ENCODE data around the gene XRCC6. TPM values are rescaled to one million over a fixed set of nuclear protein-coding genes. Genes with fewer than 3 reads are reported as not detected.

XRCC6 gene
- total RNA-seq, 4 donors from 2014 or later, result 236 to 277 (median 258) TPM

DNA sequence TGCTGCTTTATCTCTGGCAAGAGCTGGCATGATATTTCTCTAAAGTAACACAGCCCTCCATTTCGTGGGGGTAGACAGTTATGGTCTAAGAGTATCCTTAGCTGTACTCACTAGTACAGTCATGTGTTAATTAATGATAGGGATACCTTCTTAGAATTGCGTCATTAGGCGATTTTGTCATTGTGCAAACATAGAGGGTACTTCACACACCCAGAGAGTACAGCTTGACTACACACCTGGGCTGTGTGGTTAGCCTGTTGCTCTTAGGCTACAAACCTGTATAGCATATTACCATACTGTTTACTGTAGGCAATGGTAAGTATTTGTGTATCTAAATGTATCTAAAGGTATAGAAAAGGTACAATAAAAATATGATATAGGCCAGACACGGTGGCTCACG lies 17.0 kb downstream of the XRCC6 start:
- 75 to 89% methylated on average over 5 of the region's 5 CpGs for WGBS, 2 donors (ENCODE audit: low coverage in 1 of 2)

DNA sequence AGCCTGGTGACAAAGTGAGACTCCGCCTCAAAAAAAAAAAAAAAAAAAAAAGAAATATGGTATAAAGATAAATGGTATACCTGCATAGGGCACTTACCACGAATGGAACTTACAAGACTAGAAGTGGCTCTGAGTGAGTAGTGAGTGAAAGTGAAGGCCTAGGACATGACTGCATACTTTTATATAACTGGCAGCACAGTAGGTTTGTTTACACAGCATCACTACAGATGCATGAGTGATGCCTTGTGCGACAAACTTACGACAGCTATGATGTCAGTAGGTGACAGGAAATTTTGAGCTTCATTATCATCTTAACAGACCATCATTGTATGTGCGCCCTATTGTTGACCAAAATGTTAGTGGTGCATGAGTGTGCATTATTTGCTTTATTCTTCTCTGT lies 17.7 kb downstream of the XRCC6 start:
- H3K27ac ChIP-seq, result no peak overlapping the region
- H3K27me3 ChIP-seq, result no peaks in the 10 kb centered on the region
- no peak for TF ChIP-seq POLR2A (IDR thresholded peaks at IDR 0.05)
- no peak for TF ChIP-seq EP300 (IDR thresholded peaks at IDR 0.05)
- TF ChIP-seq, protein P1, sequence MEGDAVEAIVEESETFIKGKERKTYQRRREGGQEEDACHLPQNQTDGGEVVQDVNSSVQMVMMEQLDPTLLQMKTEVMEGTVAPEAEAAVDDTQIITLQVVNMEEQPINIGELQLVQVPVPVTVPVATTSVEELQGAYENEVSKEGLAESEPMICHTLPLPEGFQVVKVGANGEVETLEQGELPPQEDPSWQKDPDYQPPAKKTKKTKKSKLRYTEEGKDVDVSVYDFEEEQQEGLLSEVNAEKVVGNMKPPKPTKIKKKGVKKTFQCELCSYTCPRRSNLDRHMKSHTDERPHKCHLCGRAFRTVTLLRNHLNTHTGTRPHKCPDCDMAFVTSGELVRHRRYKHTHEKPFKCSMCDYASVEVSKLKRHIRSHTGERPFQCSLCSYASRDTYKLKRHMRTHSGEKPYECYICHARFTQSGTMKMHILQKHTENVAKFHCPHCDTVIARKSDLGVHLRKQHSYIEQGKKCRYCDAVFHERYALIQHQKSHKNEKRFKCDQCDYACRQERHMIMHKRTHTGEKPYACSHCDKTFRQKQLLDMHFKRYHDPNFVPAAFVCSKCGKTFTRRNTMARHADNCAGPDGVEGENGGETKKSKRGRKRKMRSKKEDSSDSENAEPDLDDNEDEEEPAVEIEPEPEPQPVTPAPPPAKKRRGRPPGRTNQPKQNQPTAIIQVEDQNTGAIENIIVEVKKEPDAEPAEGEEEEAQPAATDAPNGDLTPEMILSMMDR (IDR thresholded peaks at IDR 0.05), result no peak
- no peak for TF ChIP-seq POLR2AphosphoS5 (IDR thresholded peaks at IDR 0.05)
- H3K36me3 ChIP-seq, result peaks cover 4 to 100% of the 10 kb centered on the region in 2 donors
- H3K9me3 ChIP-seq, result no peaks in the 10 kb centered on the region
- WGBS, 2 donors (ENCODE audit: low coverage in 1 of 2), result 74 to 85% methylated on average over 4 of the region's 5 CpGs
- H3K4me1 ChIP-seq, result peaks cover 0 to 9% (median 0%) of the 10 kb centered on the region in 3 donors
- no peak for ATAC-seq
- H3K4me3 ChIP-seq, result no peak overlapping the region

More for the DNA sequence above, 17.0 kb downstream of the XRCC6 start:
- Histone ChIP-seq H3K36me3 (peaks cover 4 to 100% of the 10 kb centered on the region in 2 donors), H3K4me3 (no peak overlapping the region), H3K9me3 (no peaks in the 10 kb centered on the region), H3K27ac (no peak overlapping the region), H3K27me3 (no peaks in the 10 kb centered on the region), H3K4me1 (peaks cover 0 to 9% (median 0%) of the 10 kb centered on the region in 3 donors)
- ATAC-seq, result no peak
- no peak for TF ChIP-seq POLR2A (IDR thresholded peaks at IDR 0.05)
- TF ChIP-seq EP300 (IDR thresholded peaks at IDR 0.05), result no peak
- TF ChIP-seq POLR2AphosphoS5 (IDR thresholded peaks at IDR 0.05), result no peak
- TF ChIP-seq, protein P1 (IDR thresholded peaks at IDR 0.05), result no peak

DNA sequence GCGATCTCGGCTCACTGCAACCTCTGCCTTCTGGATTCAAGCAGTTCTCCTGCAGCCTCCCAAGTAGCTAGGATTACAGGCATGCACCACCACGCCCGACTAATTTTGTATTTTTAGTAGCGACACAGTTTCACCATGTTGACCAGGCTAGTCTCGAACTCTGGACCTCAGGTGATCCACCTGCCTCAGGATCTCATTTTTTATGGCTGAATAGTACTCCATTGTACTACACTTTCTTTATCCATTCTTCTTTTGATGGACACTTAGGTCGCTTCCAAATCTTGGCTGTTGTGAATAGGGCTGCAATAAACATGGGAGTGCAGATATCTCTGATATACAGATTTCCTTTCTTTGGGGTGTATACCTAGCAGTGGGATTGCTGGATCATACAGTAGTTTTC lies 20.8 kb downstream of the XRCC6 start:
- TF ChIP-seq EP300 (IDR thresholded peaks at IDR 0.05) (no peak), POLR2AphosphoS5 (IDR thresholded peaks at IDR 0.05) (no peak), POLR2A (IDR thresholded peaks at IDR 0.05) (no peak)
- TF ChIP-seq, protein P1 (IDR thresholded peaks at IDR 0.05), result no peak
- H3K4me1 ChIP-seq, result no peaks in the 10 kb centered on the region
- no peak overlapping the region for H3K27ac ChIP-seq
- H3K9me3 ChIP-seq, result no peaks in the 10 kb centered on the region
- H3K4me3 ChIP-seq, result no peak overlapping the region
- no peak for ATAC-seq
- H3K36me3 ChIP-seq, result peaks cover 4 to 100% of the 10 kb centered on the region in 2 donors
- no peaks in the 10 kb centered on the region for H3K27me3 ChIP-seq
- 100% methylated on average over 1 to 7 of the region's 7 CpGs for WGBS, 2 donors (ENCODE audit: low coverage in 1 of 2)

DNA sequence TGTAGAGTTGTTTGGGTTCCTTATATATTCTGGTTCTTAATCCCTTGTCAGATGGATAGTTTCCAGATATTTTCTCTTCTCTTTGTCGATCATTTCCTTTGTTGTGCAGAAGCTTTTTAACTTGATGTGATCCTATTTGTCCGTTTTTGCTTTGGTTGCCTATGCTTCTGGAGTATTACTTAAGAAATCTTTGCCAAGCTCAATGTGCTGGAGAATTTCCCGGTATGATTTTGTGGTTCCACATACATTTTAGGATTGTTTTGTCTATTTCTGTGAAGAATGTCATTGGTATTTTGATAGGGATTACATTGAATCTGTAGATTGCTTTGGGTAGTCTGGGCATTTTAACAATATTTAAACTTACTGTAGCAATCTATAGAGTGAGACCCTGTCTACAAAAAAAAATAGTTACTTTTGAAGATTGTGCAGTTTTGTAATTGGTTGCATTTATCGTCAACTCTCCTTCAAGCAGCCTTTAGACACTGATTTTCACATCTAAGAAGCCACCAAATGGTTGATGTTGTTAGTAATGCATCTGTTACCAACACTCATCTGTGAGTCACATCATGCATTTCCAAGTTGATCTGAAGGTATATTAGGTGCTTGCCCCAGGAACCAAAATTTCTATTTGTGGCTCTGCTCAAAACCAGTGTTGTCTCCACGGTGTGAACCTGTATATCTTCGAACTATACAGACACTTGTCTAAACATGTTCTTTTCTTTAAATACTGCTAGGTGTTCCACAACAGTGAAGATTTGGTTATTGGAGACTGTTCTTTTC lies 21.4 kb downstream of the XRCC6 start:
- Histone ChIP-seq H3K4me1 (no peaks in the 10 kb centered on the region), H3K9me3 (no peaks in the 10 kb centered on the region), H3K27me3 (no peaks in the 10 kb centered on the region), H3K36me3 (peaks cover 4 to 100% of the 10 kb centered on the region in 2 donors), H3K4me3 (no peak overlapping the region), H3K27ac (no peak overlapping the region)
- TF ChIP-seq POLR2AphosphoS5 (IDR thresholded peaks at IDR 0.05) (no peak), EP300 (IDR thresholded peaks at IDR 0.05) (no peak), POLR2A (IDR thresholded peaks at IDR 0.05) (no peak)
- TF ChIP-seq, protein P1 (IDR thresholded peaks at IDR 0.05), result no peak
- 89 to 90% methylated on average over 6 of the region's 6 CpGs for WGBS, 2 donors (ENCODE audit: low coverage in 1 of 2)
- no peak for ATAC-seq

DNA sequence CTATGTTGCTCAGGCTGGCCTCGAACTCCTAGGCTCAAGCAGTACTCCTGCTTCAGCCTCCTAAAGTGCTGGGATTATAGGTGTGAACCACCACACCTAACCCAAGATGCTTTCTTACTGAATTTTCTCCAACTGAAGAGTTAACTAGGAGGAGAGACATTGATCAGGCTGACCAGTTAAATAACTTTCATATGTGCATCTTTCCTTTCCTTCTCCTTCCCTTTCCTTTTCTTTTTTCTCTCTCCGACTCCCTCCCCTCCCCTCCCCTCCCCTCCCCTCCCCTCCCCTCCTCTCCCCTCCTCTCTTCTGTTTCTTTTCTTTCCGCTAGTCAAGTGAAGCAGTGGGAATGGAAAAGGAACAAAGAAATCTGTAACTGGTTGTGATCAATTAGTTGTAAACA lies 26.7 kb downstream of the XRCC6 start:
- WGBS, 2 donors (ENCODE audit: low coverage in 1 of 2), result 67 to 100% methylated on average over 1 to 3 of the region's 3 CpGs

More for the DNA sequence above, 26.7 kb downstream of the XRCC6 start:
- H3K36me3 ChIP-seq, result peaks cover 0 to 100% of the 10 kb centered on the region in 2 donors
- no peaks in the 10 kb centered on the region for H3K4me1 ChIP-seq
- no peak for ATAC-seq
- H3K27ac ChIP-seq, result no peak overlapping the region
- H3K9me3 ChIP-seq, result no peaks in the 10 kb centered on the region
- no peak overlapping the region for H3K4me3 ChIP-seq
- no peaks in the 10 kb centered on the region for H3K27me3 ChIP-seq
- TF ChIP-seq, protein P1 (IDR thresholded peaks at IDR 0.05), result no peak
- TF ChIP-seq POLR2AphosphoS5 (IDR thresholded peaks at IDR 0.05) (no peak), POLR2A (IDR thresholded peaks at IDR 0.05) (no peak), EP300 (IDR thresholded peaks at IDR 0.05) (no peak)
